Smooth muscle cell (in vitro differentiated cells): ENCODE results near the gene LRRC71. TPM values are rescaled to one million over a fixed set of nuclear protein-coding genes. Genes with fewer than 3 reads are reported as not detected.

Experiments
- DNase-seq: peaks from one replicate; lab custom pipeline; 2025; ENCODE audit not compliant: unreplicated experiment; lab: John Stamatoyannopoulos, UW
- H2AFZ ChIP-seq: fragments of 200-600 bp; sonication (generic); 2 replicates; pipeline ENCODE4 v1.6.0; 2016; ENCODE audit warnings: antibody characterized with exemption, low read depth, mild to moderate bottlenecking
- H3F3A ChIP-seq: fragments of 200-600 bp; sonication (generic); 2 replicates; pipeline ENCODE4 v1.6.0; 2017; ENCODE audit warnings: antibody characterized with exemption, low read depth
- H3K27ac ChIP-seq: fragments of 200-600 bp; sonication (generic); 2 replicates; pipeline ENCODE4 v1.5.1; 2016; ENCODE audit warnings: low read depth, mild to moderate bottlenecking
- H3K27me3 ChIP-seq: fragments of 200-600 bp; sonication (generic); 2 replicates; pipeline ENCODE4 v1.6.1; 2016; ENCODE audit warnings: low read depth, mild to moderate bottlenecking
- H3K36me3 ChIP-seq: fragments of 200-600 bp; sonication (generic); 2 replicates; pipeline ENCODE4 v1.5.1; 2016; ENCODE audit warnings: low read depth
- H3K4me1 ChIP-seq: fragments of 200-600 bp; sonication (generic); 2 replicates; pipeline ENCODE4 v1.5.1; 2016; ENCODE audit warnings: low read depth
- H3K4me2 ChIP-seq: fragments of 200-600 bp; sonication (generic); 2 replicates; pipeline ENCODE4 v1.6.0; 2016; ENCODE audit warnings: mild to moderate bottlenecking
- H3K4me3 ChIP-seq: fragments of 200-600 bp; sonication (generic); 2 replicates; pipeline ENCODE4 v1.5.1; 2016; ENCODE audit warnings: mild to moderate bottlenecking
- H3K79me2 ChIP-seq: fragments of 200-600 bp; sonication (generic); 2 replicates; pipeline ENCODE4 v1.6.0; 2016; ENCODE audit warnings: low read depth, mild to moderate bottlenecking
- H3K9ac ChIP-seq: fragments of 200-600 bp; sonication (generic); 2 replicates; pipeline ENCODE4 v1.6.0; 2016; ENCODE audit warnings: low read depth
- H3K9me3 ChIP-seq: fragments of 200-600 bp; sonication (generic); replicated peaks from 2 replicates; pipeline ENCODE4 v1.5.1; 2016; ENCODE audit warnings: low read depth
- H4K20me1 ChIP-seq: fragments of 200-600 bp; sonication (generic); 2 replicates; pipeline ENCODE4 v1.6.0; 2016; ENCODE audit warnings: low read depth
- WGBS: methylation state at CpG from one replicate; pipeline ENCODE4 v1.1.7; 2016; ENCODE audit warnings: low lambda C conversion rate; 5-methylcytosine and 5-hydroxymethylcytosine counted together
- polyA plus RNA-seq: library from polyadenylated mRNA; unstranded; fragments of >200 nt; fragmentation: Nextera tagmentation; extraction: Ambion mirVana; gene quantifications from 2 replicates; pipeline ENCODE4 v1.2.1, GENCODE V29; 2016
- total RNA-seq: library from RNA; depleted of rRNA; stranded (reverse); fragments of >200 nt; gene quantifications from 2 replicates; pipeline ENCODE4 v1.2.3, GENCODE V29; 2014
- TF ChIP-seq, protein P1 (sequence below): fragments of 200-600 bp; sonication (generic); IDR thresholded peaks from 2 replicates; pipeline ENCODE4 v1.5.1; 2017; ENCODE audit warnings: borderline replicate concordance, mild to moderate bottlenecking, antibody characterized with exemption; ENCODE audit not compliant: insufficient read depth, poor library complexity, severe bottlenecking

LRRC71 gene
- total and polyA plus RNA-seq, 2 experiments from 2014 or later, result not detected

DNA sequence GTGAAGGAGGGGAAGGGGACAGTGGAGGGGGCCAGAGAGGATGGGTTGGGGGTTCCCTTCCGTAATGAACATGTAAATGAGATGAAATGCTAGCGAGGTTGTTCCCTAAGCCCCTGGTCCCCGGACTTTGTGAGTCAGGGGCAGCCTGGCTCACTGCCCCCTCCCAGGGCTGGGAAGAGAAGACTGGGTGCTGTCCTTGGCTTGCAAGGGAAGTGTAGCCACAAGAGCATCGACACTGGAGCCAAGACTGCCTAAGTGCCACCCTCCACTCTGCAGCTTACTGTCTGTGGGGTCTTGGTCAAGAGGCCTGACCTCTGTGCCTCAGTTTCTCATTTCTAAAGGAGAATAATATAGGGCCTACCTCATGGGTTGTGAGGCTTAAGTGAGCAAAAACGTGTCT is 26.4 kb upstream of the LRRC71 start:
- H3K79me2 ChIP-seq, result no peaks in the 10 kb centered on the region
- TF ChIP-seq, protein P1, sequence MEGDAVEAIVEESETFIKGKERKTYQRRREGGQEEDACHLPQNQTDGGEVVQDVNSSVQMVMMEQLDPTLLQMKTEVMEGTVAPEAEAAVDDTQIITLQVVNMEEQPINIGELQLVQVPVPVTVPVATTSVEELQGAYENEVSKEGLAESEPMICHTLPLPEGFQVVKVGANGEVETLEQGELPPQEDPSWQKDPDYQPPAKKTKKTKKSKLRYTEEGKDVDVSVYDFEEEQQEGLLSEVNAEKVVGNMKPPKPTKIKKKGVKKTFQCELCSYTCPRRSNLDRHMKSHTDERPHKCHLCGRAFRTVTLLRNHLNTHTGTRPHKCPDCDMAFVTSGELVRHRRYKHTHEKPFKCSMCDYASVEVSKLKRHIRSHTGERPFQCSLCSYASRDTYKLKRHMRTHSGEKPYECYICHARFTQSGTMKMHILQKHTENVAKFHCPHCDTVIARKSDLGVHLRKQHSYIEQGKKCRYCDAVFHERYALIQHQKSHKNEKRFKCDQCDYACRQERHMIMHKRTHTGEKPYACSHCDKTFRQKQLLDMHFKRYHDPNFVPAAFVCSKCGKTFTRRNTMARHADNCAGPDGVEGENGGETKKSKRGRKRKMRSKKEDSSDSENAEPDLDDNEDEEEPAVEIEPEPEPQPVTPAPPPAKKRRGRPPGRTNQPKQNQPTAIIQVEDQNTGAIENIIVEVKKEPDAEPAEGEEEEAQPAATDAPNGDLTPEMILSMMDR, result no peak
- peaks cover 4% of the 10 kb centered on the region for H3F3A ChIP-seq
- peak overlapping the region; percentile 21 for H3K4me2 ChIP-seq
- no peak overlapping the region for H2AFZ ChIP-seq
- H3K27ac ChIP-seq, result no peak overlapping the region
- peaks cover 8% of the 10 kb centered on the region for H3K4me1 ChIP-seq
- no peak overlapping the region for H3K4me3 ChIP-seq
- no peaks in the 10 kb centered on the region for H3K27me3 ChIP-seq
- DNase-seq, result no peak
- H4K20me1 ChIP-seq, result no peaks in the 10 kb centered on the region
- 33% methylated on average over 5 of the region's 5 CpGs for WGBS
- H3K36me3 ChIP-seq, result no peaks in the 10 kb centered on the region
- no peaks in the 10 kb centered on the region for H3K9me3 ChIP-seq
- H3K9ac ChIP-seq, result no peak overlapping the region

DNA sequence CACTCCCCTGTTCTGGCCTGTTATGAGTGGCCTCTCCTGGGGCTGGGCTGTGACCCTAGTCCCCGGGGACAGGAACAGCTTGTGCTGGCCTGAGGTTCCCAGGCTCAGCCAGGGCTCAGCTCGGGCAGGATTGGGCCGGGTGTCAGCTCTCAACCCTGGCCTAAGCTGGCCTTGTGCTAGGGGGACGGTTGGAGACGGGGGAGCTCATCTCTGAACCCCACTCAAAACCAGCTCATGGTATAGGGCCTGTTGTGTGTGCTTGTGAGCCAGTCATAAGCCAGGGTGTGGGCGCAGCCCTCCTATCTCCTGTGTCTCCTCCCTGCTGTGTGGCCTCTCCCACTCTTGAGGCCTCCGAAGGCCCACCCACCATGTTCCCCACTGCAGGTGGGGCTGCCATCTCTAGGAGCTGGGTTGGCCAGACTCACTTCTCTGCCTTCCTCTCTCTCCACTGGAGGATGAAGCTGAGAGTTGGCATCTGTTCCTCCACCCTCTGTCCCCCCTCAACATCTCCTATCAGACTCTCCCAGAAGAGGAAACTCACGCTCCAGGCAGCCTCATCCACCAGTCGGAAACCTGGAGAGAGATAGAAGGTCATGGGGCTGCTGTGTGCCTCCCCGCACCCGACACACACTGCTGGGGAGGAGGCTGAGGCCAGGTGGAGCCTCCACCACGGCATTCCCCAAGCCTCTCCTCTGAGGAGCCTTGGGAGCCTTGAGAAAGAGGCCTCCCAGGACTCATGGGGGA is 25.5 kb upstream of the LRRC71 start:
- Histone ChIP-seq H3K36me3 (no peaks in the 10 kb centered on the region), H3K9ac (no peak overlapping the region), H3K27me3 (no peaks in the 10 kb centered on the region), H3F3A (peaks cover 4% of the 10 kb centered on the region), H3K4me1 (peaks cover 8% of the 10 kb centered on the region), H4K20me1 (no peaks in the 10 kb centered on the region), H3K4me2 (no peak overlapping the region), H2AFZ (no peak overlapping the region), H3K27ac (peak overlapping the region; percentile 47), H3K79me2 (no peaks in the 10 kb centered on the region), H3K9me3 (no peaks in the 10 kb centered on the region), H3K4me3 (no peak overlapping the region)
- WGBS, result 81% methylated on average over 12 of the region's 12 CpGs
- TF ChIP-seq, protein P1, result no peak
- DNase-seq, result no peak

DNA sequence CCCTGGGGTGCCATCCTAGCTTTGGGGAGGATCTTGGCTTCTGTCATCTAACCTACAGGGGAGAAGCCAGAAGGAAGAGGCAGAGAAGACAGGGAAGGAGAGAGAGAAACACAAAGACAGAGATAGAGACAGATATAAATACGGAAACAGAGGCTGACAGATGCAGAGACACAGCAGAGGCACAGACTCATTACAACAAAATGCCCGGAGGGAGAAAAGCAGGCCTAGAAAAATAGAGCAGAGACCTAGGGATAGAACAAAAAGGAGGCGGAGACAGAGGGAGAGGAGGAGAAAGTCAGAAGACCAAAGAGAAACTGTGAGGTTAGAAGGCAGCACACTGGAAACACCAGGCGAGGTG is 25.0 kb upstream of the LRRC71 start:
- TF ChIP-seq, protein P1, result no peak
- no peak overlapping the region for H3K4me3 ChIP-seq
- H3K79me2 ChIP-seq, result no peaks in the 10 kb centered on the region
- no peaks in the 10 kb centered on the region for H4K20me1 ChIP-seq
- no peaks in the 10 kb centered on the region for H3K27me3 ChIP-seq
- H3K9ac ChIP-seq, result no peak overlapping the region
- DNase-seq, result no peak
- 47% methylated on average over 4 of the region's 4 CpGs for WGBS
- H3F3A ChIP-seq, result peaks cover 4% of the 10 kb centered on the region
- no peaks in the 10 kb centered on the region for H3K9me3 ChIP-seq
- H3K4me2 ChIP-seq, result no peak overlapping the region
- H3K27ac ChIP-seq, result peak overlapping the region; percentile 47
- H2AFZ ChIP-seq, result no peak overlapping the region
- H3K36me3 ChIP-seq, result no peaks in the 10 kb centered on the region
- H3K4me1 ChIP-seq, result peaks cover 8% of the 10 kb centered on the region

DNA sequence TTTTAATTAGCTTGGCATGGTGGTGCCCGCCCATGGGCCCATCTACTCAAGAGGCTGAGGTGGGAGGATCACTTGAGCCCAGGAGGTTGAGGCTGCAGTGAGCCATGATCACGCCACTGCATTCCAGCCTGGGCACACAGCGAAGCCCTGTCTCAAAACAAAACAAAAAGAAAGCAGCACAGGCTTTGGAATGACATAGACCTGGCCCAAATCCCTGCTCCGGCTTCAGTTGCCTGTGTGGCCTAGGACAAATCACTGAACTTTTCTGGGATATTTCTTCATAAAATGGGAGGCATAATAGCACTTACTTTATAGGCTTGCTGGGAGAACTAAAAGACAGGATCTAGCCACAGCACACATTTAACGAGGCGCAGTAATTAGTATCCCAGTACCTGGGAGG is 24.5 kb upstream of the LRRC71 start:
- H2AFZ ChIP-seq, result no peak overlapping the region
- no peak overlapping the region for H3K4me2 ChIP-seq
- DNase-seq, result no peak
- no peak overlapping the region for H3K9ac ChIP-seq
- peak overlapping the region; percentile 47 for H3K27ac ChIP-seq
- no peaks in the 10 kb centered on the region for H3K36me3 ChIP-seq
- no peaks in the 10 kb centered on the region for H4K20me1 ChIP-seq
- WGBS, result 90% methylated on average over 6 of the region's 6 CpGs
- peaks cover 8% of the 10 kb centered on the region for H3K4me1 ChIP-seq
- no peaks in the 10 kb centered on the region for H3K79me2 ChIP-seq
- H3K27me3 ChIP-seq, result no peaks in the 10 kb centered on the region
- H3F3A ChIP-seq, result peaks cover 4% of the 10 kb centered on the region
- no peaks in the 10 kb centered on the region for H3K9me3 ChIP-seq
- H3K4me3 ChIP-seq, result no peak overlapping the region
- TF ChIP-seq, protein P1, result no peak
